WTC11 (cell line): ENCODE results near the gene NPIPA5. TPM values are rescaled to one million over a fixed set of nuclear protein-coding genes. Genes with fewer than 3 reads are reported as not detected.

ENCODE experiments used
- ATAC-seq: fragments of 200-7000 bp; cut with Tn5 transposase; 2 replicates; pipeline ENCODE4 v1.10.0; 2021; ENCODE audit warnings: mild to moderate bottlenecking, moderate library complexity
- CTCF ChIA-PET: fragments of 300-600 bp; sonication (Branson Sonifier 250); formaldehyde crosslinking; loops from one replicate; lab custom pipeline; 2021; ENCODE audit warnings: antibody characterized with exemption; lab: Charles Lee
- POLR2A ChIA-PET: fragments of 350-600 bp; sonication (Branson Sonifier 250); formaldehyde crosslinking; loops from one replicate; lab custom pipeline; 2021; ENCODE audit warnings: antibody characterized with exemption; lab: Charles Lee
- DNase-seq: peaks from one replicate; pipeline ENCODE4 v3.0.0; 2021; ENCODE audit warnings: low spot score
- H3K27ac Mint-ChIP-seq: 2 replicates; pipeline ENCODE4 v1.8.0; 2021; ENCODE audit warnings: mixed read lengths
- H3K27me3 Mint-ChIP-seq: 2 replicates; pipeline ENCODE4 v1.8.0; 2021; ENCODE audit warnings: low read depth, mild to moderate bottlenecking, moderate library complexity, mixed read lengths
- H3K36me3 Mint-ChIP-seq: 2 replicates; pipeline ENCODE4 v1.8.0; 2021; ENCODE audit warnings: mixed read lengths
- H3K4me1 Mint-ChIP-seq: 2 replicates; pipeline ENCODE4 v1.8.0; 2022; ENCODE audit warnings: mixed read lengths
- H3K4me3 Mint-ChIP-seq: 2 replicates; pipeline ENCODE4 v1.8.0; 2021; ENCODE audit warnings: mild to moderate bottlenecking, moderate library complexity, mixed read lengths
- H3K9me3 Mint-ChIP-seq: 2 replicates; pipeline ENCODE4 v1.8.0; 2021; ENCODE audit warnings: mixed read lengths
- ARID4B ChIP-seq: sonication (generic); formaldehyde crosslinking; IDR thresholded peaks from 2 replicates; pipeline ENCODE4 v1.8.0; 2023; ENCODE audit warnings: missing genetic modification reagents, mild to moderate bottlenecking, borderline replicate concordance
- ATF6 ChIP-seq: sonication (generic); formaldehyde crosslinking; IDR thresholded peaks from 2 replicates; pipeline ENCODE4 v1.8.1; 2023; ENCODE audit warnings: mild to moderate bottlenecking, missing genetic modification reagents
- CTCF ChIP-seq: fragments of 200-600 bp; IDR thresholded peaks from 2 replicates; pipeline ENCODE4 v1.8.0; 2022; ENCODE audit warnings: antibody characterized with exemption
- E2F5 ChIP-seq: sonication (generic); formaldehyde crosslinking; IDR thresholded peaks from 2 replicates; pipeline ENCODE4 v1.8.1; 2022; ENCODE audit warnings: mild to moderate bottlenecking, moderate library complexity, missing genetic modification reagents
- ELF4 ChIP-seq: sonication (generic); formaldehyde crosslinking; IDR thresholded peaks from 2 replicates; pipeline ENCODE4 v1.8.1; 2022; ENCODE audit warnings: low read depth, mild to moderate bottlenecking, moderate library complexity, missing genetic modification reagents
- ETV6 ChIP-seq: sonication (generic); formaldehyde crosslinking; IDR thresholded peaks from 2 replicates; pipeline ENCODE4 v1.8.1; 2022; ENCODE audit warnings: mild to moderate bottlenecking, missing genetic modification reagents
- MYBL2 ChIP-seq: sonication (generic); formaldehyde crosslinking; IDR thresholded peaks from 2 replicates; pipeline ENCODE4 v1.8.1; 2023; ENCODE audit warnings: mild to moderate bottlenecking, moderate library complexity, missing genetic modification reagents
- NFATC4 ChIP-seq: fragments of 250-450 bp; sonication (Bioruptor Pico); IDR thresholded peaks from 2 replicates; pipeline ENCODE4 v1.9.0; 2021; ENCODE audit warnings: mild to moderate bottlenecking
- NR1H2 ChIP-seq: sonication (generic); formaldehyde crosslinking; IDR thresholded peaks from 2 replicates; pipeline ENCODE4 v1.9.0; 2021; ENCODE audit warnings: mild to moderate bottlenecking, moderate library complexity, missing genetic modification reagents
- TEAD1 ChIP-seq: sonication (generic); formaldehyde crosslinking; IDR thresholded peaks from 2 replicates; pipeline ENCODE4 v1.8.0; 2022; ENCODE audit warnings: mild to moderate bottlenecking, missing genetic modification reagents
- TP53 ChIP-seq: sonication (generic); formaldehyde crosslinking; IDR thresholded peaks from 2 replicates; pipeline ENCODE4 v1.8.1; 2023; ENCODE audit warnings: mild to moderate bottlenecking, missing genetic modification reagents
- ZMAT4 ChIP-seq: fragments of 250-450 bp; sonication (Bioruptor Pico); IDR thresholded peaks from 2 replicates; pipeline ENCODE4 v1.9.0; 2021; ENCODE audit warnings: mild to moderate bottlenecking
- ZNF138 ChIP-seq: sonication (generic); formaldehyde crosslinking; conservative IDR thresholded peaks from 2 replicates; pipeline ENCODE4 v1.8.1; 2022; ENCODE audit warnings: mild to moderate bottlenecking, moderate library complexity, missing genetic modification reagents
- ZNF219 ChIP-seq: sonication (generic); formaldehyde crosslinking; IDR thresholded peaks from 2 replicates; pipeline ENCODE4 v1.8.0; 2023; ENCODE audit warnings: missing genetic modification reagents, mild to moderate bottlenecking, borderline replicate concordance
- ZNF317 ChIP-seq: sonication (generic); formaldehyde crosslinking; IDR thresholded peaks from 2 replicates; pipeline ENCODE4 v1.8.1; 2023; ENCODE audit warnings: low read depth, mild to moderate bottlenecking, moderate library complexity, missing genetic modification reagents, borderline replicate concordance
- ZNF396 ChIP-seq: fragments of 250-450 bp; sonication (Bioruptor Pico); IDR thresholded peaks from 2 replicates; pipeline ENCODE4 v1.8.0; 2021; ENCODE audit warnings: mild to moderate bottlenecking, moderate library complexity, borderline replicate concordance
- ZNF512 ChIP-seq: sonication (generic); formaldehyde crosslinking; IDR thresholded peaks from 2 replicates; pipeline ENCODE4 v1.8.1; 2022; ENCODE audit warnings: missing genetic modification reagents, borderline replicate concordance
- ZSCAN18 ChIP-seq: fragments of 250-450 bp; sonication (Bioruptor Pico); IDR thresholded peaks from 2 replicates; pipeline ENCODE4 v2.1.2; 2022; ENCODE audit warnings: mild to moderate bottlenecking, moderate library complexity
- total RNA-seq: library from RNA; stranded (reverse); gene quantifications from 3 replicates; pipeline ENCODE4 v1.2.3, GENCODE V29; 2021

Gene NPIPA5
- total RNA-seq, 1 experiment from 2014 or later = 9.1 TPM

GRCh38 chr16:15425861-15426260 is 47.8 kb upstream of the NPIPA5 start:
- ChIA-PET CTCF (interaction anchor here (0.6 to 1.7 kb wide), 3 partner anchors 9 to 396 kb away, joined by 3 to 5 read pairs (median 4); no protein-coding TSS in a partner anchor), POLR2A (no interaction called here)
- no peak for ATAC-seq
- Mint-ChIP-seq H3K4me3 (no peak overlapping the region), H3K27me3 (no peaks in the 10 kb centered on the region), H3K9me3 (no peaks in the 10 kb centered on the region), H3K27ac (no peak overlapping the region; the same call in 1 of the 2 replicates), H3K36me3 (no peaks in the 10 kb centered on the region), H3K4me1 (peaks cover 2% of the 10 kb centered on the region; the same call in 1 of the 2 replicates)
- no peak for TF ChIP-seq ZNF512 (CRISPR knock-in tag)
- no peak for TF ChIP-seq ATF6 (CRISPR knock-in tag)
- no peak for TF ChIP-seq CTCF
- no peak for TF ChIP-seq E2F5 (CRISPR knock-in tag)
- no peak for TF ChIP-seq NR1H2 (CRISPR knock-in tag)
- TF ChIP-seq ELF4 (CRISPR knock-in tag) = no peak
- TF ChIP-seq ZSCAN18 = no peak
- TF ChIP-seq ETV6 = no peak
- TF ChIP-seq ZMAT4 = no peak
- TF ChIP-seq ZNF317 (CRISPR knock-in tag) = no peak
- TF ChIP-seq MYBL2 = no peak
- TF ChIP-seq ZNF396 (CRISPR knock-in tag) = no peak
- DNase-seq = no peak

GRCh38 chr16:15422222-15422621 is 44.1 kb upstream of the NPIPA5 start:
- POLR2A ChIA-PET = no interaction called here
- Mint-ChIP-seq H3K4me1 (no peaks in the 10 kb centered on the region), H3K4me3 (no peak overlapping the region), H3K27ac (no peak overlapping the region), H3K27me3 (no peaks in the 10 kb centered on the region), H3K36me3 (no peaks in the 10 kb centered on the region), H3K9me3 (no peaks in the 10 kb centered on the region)
- CTCF ChIA-PET = interaction anchor here (0.5 kb wide), 1 partner anchor 40 kb away, joined by 3 read pairs; no protein-coding TSS in a partner anchor
- no peak for ATAC-seq
- DNase-seq = no peak
- TF ChIP-seq ETV6 (no peak), TP53 (CRISPR knock-in tag) (no peak), NFATC4 (CRISPR knock-in tag) (no peak), ZNF219 (CRISPR knock-in tag) (no peak), ZNF138 (CRISPR knock-in tag) (no peak), ARID4B (CRISPR knock-in tag) (no peak), ZNF317 (CRISPR knock-in tag) (no peak), TEAD1 (no peak), CTCF (no peak)
